HCT116 (cell line): ENCODE measurements around the gene CDK18. TPM values are rescaled to one million over a fixed set of nuclear protein-coding genes. Genes with fewer than 3 reads are reported as not detected.

Experiments used
- ATAC-seq: fragments of 200-7000 bp; cut with Tn5 transposase; 2 replicates; pipeline ENCODE4 v1.9.1; 2020; ENCODE audit warnings: mild to moderate bottlenecking, moderate library complexity
- BruUV-seq: library from RNA; stranded (reverse); fragments of 400-500 nt; replicated peaks from 2 replicates; lab custom pipeline; 2021; lab: Mats Ljungman, UMichigan
- CTCF ChIA-PET: fragments of 300-600 bp; sonication (Branson Sonifier 250); formaldehyde crosslinking; loops from one replicate; lab custom pipeline; 2021; ENCODE audit warnings: antibody characterized with exemption; lab: Charles Lee
- POLR2A ChIA-PET: fragments of 300-600, 350-600 bp; sonication (Branson Sonifier 250); formaldehyde crosslinking; loops from one replicate; lab custom pipeline; 2021; ENCODE audit warnings: antibody characterized with exemption; lab: Charles Lee
- RAD21 ChIA-PET, 2 experiments: fragments of 300-600 bp; sonication (Branson Sonifier 250); formaldehyde crosslinking; loops; one replicate each; lab custom pipeline; 2023; ENCODE audit warnings: low total read pairs in 2 of 2; ENCODE audit not compliant: uncharacterized antibody in 2 of 2, unreplicated experiment in 2 of 2, low non-redundant PET in 1 of 2; lab: Charles Lee
- DNase-seq: peaks from one replicate; pipeline ENCODE4 v3.0.0-alpha.2; 2010; ENCODE audit warnings: low read depth, low spot score
- H2AFZ ChIP-seq: fragments of 200-600 bp; shearing (Covaris generic), sonication (generic); 2 replicates; pipeline ENCODE4 v1.6.1; 2017; ENCODE audit warnings: low read depth, mixed run types, mixed read lengths, antibody characterized with exemption, low read length; ENCODE audit not compliant: poor library complexity, severe bottlenecking
- H3K27ac ChIP-seq: 2 replicates; pipeline ENCODE4 v1.5.1; 2012; ENCODE audit warnings: low read depth, low read length
- H3K27me3 ChIP-seq: fragments of 200-600 bp; sonication (generic); 2 replicates; pipeline ENCODE4 v1.6.1; 2016; ENCODE audit warnings: mixed run types, low read length, mixed read lengths; ENCODE audit not compliant: insufficient read depth
- H3K36me3 ChIP-seq, 2 experiments: fragments of 200-500 bp in 1 of 2; fragments of 200-600 bp in 1 of 2; sonication (Bioruptor generic) in 1 of 2; sonication (generic) in 1 of 2; 2 replicates each; pipeline versions ENCODE4 v1.5.1 to v1.6.1; 2014 to 2016; ENCODE audit warnings: low read length in 2 of 2, inconsistent platforms in 1 of 2, mixed read lengths in 1 of 2, mixed run types in 1 of 2; ENCODE audit not compliant: insufficient read depth in 2 of 2, control insufficient read depth in 1 of 2
- H3K4me1 ChIP-seq, 2 experiments: fragments of 200-600 bp in 1 of 2; sonication (generic) in 1 of 2; 2 replicates each; pipeline versions ENCODE4 v1.5.1 to v1.6.1; 2012 to 2017; ENCODE audit warnings: low read length in 2 of 2, inconsistent platforms in 1 of 2, mild to moderate bottlenecking in 1 of 2, mixed read lengths in 1 of 2, mixed run types in 1 of 2, moderate library complexity in 1 of 2; ENCODE audit not compliant: insufficient read depth in 2 of 2, control insufficient read depth in 1 of 2
- H3K4me2 ChIP-seq: fragments of 200-600 bp; sonication (generic); 2 replicates; pipeline ENCODE4 v1.6.1; 2017; ENCODE audit warnings: mixed run types, low read length, mixed read lengths
- H3K4me3 ChIP-seq, 2 experiments: fragments of 200-600 bp in 1 of 2; sonication (generic) in 1 of 2; replicated peaks in 1 of 2; 2 replicates each; pipeline ENCODE4 v1.5.1; 2011 to 2016; ENCODE audit warnings: low read length in 2 of 2, control low read depth in 1 of 2, low read depth in 1 of 2, mild to moderate bottlenecking in 1 of 2, mixed read lengths in 1 of 2, mixed run types in 1 of 2
- H3K79me2 ChIP-seq: fragments of 200-600 bp; sonication (generic); 2 replicates; pipeline ENCODE4 v1.6.1; 2017; ENCODE audit warnings: mild to moderate bottlenecking, mixed run types, low read length, moderate library complexity, mixed read lengths; ENCODE audit not compliant: insufficient read depth
- H3K9ac ChIP-seq: fragments of 200-600 bp; sonication (generic); 2 replicates; pipeline ENCODE4 v1.6.1; 2016; ENCODE audit warnings: low read length, mixed read lengths
- H3K9me2 ChIP-seq: fragments of 200-600 bp; sonication (generic), shearing (Covaris generic); 2 replicates; pipeline ENCODE4 v1.6.1; 2017; ENCODE audit warnings: mixed run types, mild to moderate bottlenecking, moderate library complexity; ENCODE audit not compliant: insufficient read depth
- H3K9me3 ChIP-seq, 2 experiments: fragments of 200-500 bp in 1 of 2; fragments of 200-600 bp in 1 of 2; sonication (Bioruptor generic) in 1 of 2; sonication (generic) in 1 of 2; 2 replicates each; pipeline ENCODE4 v1.6.1; 2014 to 2017; ENCODE audit warnings: low read length in 2 of 2, mixed read lengths in 2 of 2, inconsistent platforms in 1 of 2, low read depth in 1 of 2, mild to moderate bottlenecking in 1 of 2, mixed run types in 1 of 2, moderate library complexity in 1 of 2; ENCODE audit not compliant: control insufficient read depth in 1 of 2, insufficient read depth in 1 of 2
- H4K20me1 ChIP-seq: fragments of 200-600 bp; sonication (generic), shearing (Covaris generic); 2 replicates; pipeline ENCODE4 v1.6.1; 2017; ENCODE audit warnings: mixed run types, mild to moderate bottlenecking, moderate library complexity; ENCODE audit not compliant: insufficient read depth
- ATF3 ChIP-seq: IDR thresholded peaks from 2 replicates; pipeline ENCODE4 v1.6.1; 2012
- CEBPB ChIP-seq: IDR thresholded peaks from 2 replicates; pipeline ENCODE4 v1.6.1; 2012; ENCODE audit warnings: low read depth
- EGR1 ChIP-seq: IDR thresholded peaks from 2 replicates; pipeline ENCODE4 v1.6.1; 2012; ENCODE audit warnings: low read depth
- FOSL1 ChIP-seq: IDR thresholded peaks from 2 replicates; pipeline ENCODE4 v1.6.1; 2012; ENCODE audit warnings: low read depth
- JUND ChIP-seq: IDR thresholded peaks from 2 replicates; pipeline ENCODE4 v1.6.1; 2012
- MAX ChIP-seq: IDR thresholded peaks from 2 replicates; pipeline ENCODE4 v1.6.1; 2012
- RAD21 ChIP-seq: IDR thresholded peaks from 2 replicates; pipeline ENCODE4 v1.6.1; 2012; ENCODE audit warnings: low read depth, mild to moderate bottlenecking
- SIN3A ChIP-seq: IDR thresholded peaks from 2 replicates; pipeline ENCODE4 v1.6.1; 2012; ENCODE audit warnings: low read depth
- SP1 ChIP-seq: IDR thresholded peaks from 2 replicates; pipeline ENCODE4 v1.6.1; 2012; ENCODE audit warnings: low read depth
- SRF ChIP-seq: IDR thresholded peaks from 2 replicates; pipeline ENCODE4 v1.6.1; 2012; ENCODE audit warnings: low read depth
- TCF7L2 ChIP-seq: IDR thresholded peaks from 2 replicates; pipeline ENCODE4 v1.7.0; 2011; ENCODE audit warnings: borderline replicate concordance, inconsistent platforms; ENCODE audit not compliant: insufficient read depth, insufficient read length; ENCODE audit errors: extremely low read depth
- YY1 ChIP-seq: IDR thresholded peaks from 2 replicates; pipeline ENCODE4 v1.6.1; 2011; ENCODE audit warnings: low read length, low read depth, moderate library complexity, mild to moderate bottlenecking; ENCODE audit not compliant: insufficient replicate concordance; ENCODE audit errors: extremely low read depth
- ZBTB33 ChIP-seq: IDR thresholded peaks from 2 replicates; pipeline ENCODE4 v1.6.1; 2011; ENCODE audit warnings: mild to moderate bottlenecking, low read length, moderate library complexity; ENCODE audit not compliant: insufficient replicate concordance; ENCODE audit errors: extremely low read depth
- ZFX ChIP-seq: fragments of 450-650 bp; IDR thresholded peaks from 2 replicates; pipeline ENCODE4 v1.6.1; 2017
- ZNF274 ChIP-seq: fragments of 200-500 bp; sonication (Bioruptor generic); IDR thresholded peaks from 2 replicates; pipeline ENCODE4 v1.6.1; 2014; ENCODE audit warnings: mild to moderate bottlenecking, low read depth, low read length, inconsistent platforms
- intact Hi-C: fragments of 100-400 bp; cut with micrococcal nuclease; formaldehyde crosslinking; loops from 2 replicates; pipeline ENCODE4 v1.10.0; 2022
- total RNA-seq: library from RNA; stranded (reverse); gene quantifications from one replicate; pipeline ENCODE4 v1.2.1, GENCODE V29; 2021; ENCODE audit not compliant: unreplicated experiment

The CDK18 gene
- total RNA-seq, 1 experiment from 2014 or later = 32.0 TPM

- H3K4me3 ChIP-seq = no peak overlapping the region
- no peaks in the 10 kb centered on the region for H3K9me3 ChIP-seq
- ChIA-PET POLR2A (no interaction called here), RAD21 (no interaction called here), CTCF (no interaction called here)
- intact Hi-C loops = no loop called here
- H3K9ac ChIP-seq = no peak overlapping the region
- DNase-seq (no peak), ATAC-seq (no peak)
- H3K27ac ChIP-seq = no peak overlapping the region
- no peaks in the 10 kb centered on the region for H3K4me1 ChIP-seq
- no TSS peak for BruUV-seq
- no peaks in the 10 kb centered on the region for H3K27me3 ChIP-seq
- no peak overlapping the region for H2AFZ ChIP-seq
- H3K79me2 ChIP-seq = no peaks in the 10 kb centered on the region
- H3K9me2 ChIP-seq = no peaks in the 10 kb centered on the region
- no peaks in the 10 kb centered on the region for H3K36me3 ChIP-seq
- H3K4me2 ChIP-seq = peak overlapping the region; percentile 12; the same call in 1 of the 2 replicates
- no peaks in the 10 kb centered on the region for H4K20me1 ChIP-seq
- TF ChIP-seq YY1 = no peak
- no peak for TF ChIP-seq SRF
- no peak for TF ChIP-seq RAD21
- TF ChIP-seq FOSL1 = no peak
- no peak for TF ChIP-seq ZBTB33
- TF ChIP-seq ATF3 = no peak
- TF ChIP-seq ZNF274 = no peak
- TF ChIP-seq ZFX = no peak
- TF ChIP-seq MAX = no peak
- TF ChIP-seq SIN3A = no peak
- no peak for TF ChIP-seq JUND
- TF ChIP-seq SP1 = no peak
- no peak for TF ChIP-seq CEBPB
- no peak for TF ChIP-seq EGR1
- TF ChIP-seq TCF7L2 = no peak
Measured at GRCh38 chr1:205569411-205570172, 65.1 kb downstream of the CDK18 start.
